GM12878 (cell line): ENCODE results near the gene TEAD4. TPM values are rescaled to one million over a fixed set of nuclear protein-coding genes. Genes with fewer than 3 reads are reported as not detected.

ENCODE experiments used
- ATAC-seq: fragments of 200-7000 bp; cut with Tn5 transposase; 3 replicates; pipeline ENCODE4 v1.9.1; 2020; ENCODE audit warnings: mild to moderate bottlenecking, moderate library complexity
- BruUV-seq: library from RNA; stranded (reverse); fragments of 400-500 nt; replicated peaks from 2 replicates; lab custom pipeline; 2021; lab: Mats Ljungman, UMichigan
- CTCF ChIA-PET: fragments of 300-600 bp; sonication (Branson Sonifier 250); formaldehyde crosslinking; extraction: SDS; loops from one replicate; lab custom pipeline; 2021; ENCODE audit warnings: inconsistent platforms; lab: Yijun Ruan, JAX
- POLR2A ChIA-PET: fragments of 350-600 bp; formaldehyde crosslinking; extraction: SDS; loops from one replicate; lab custom pipeline; 2021; ENCODE audit warnings: inconsistent platforms; lab: Charles Lee
- RAD21 ChIA-PET: fragments of 300-600 bp; sonication (Branson Sonifier 250); formaldehyde crosslinking; loops from one replicate; lab custom pipeline; 2023; ENCODE audit warnings: antibody characterized with exemption; ENCODE audit not compliant: unreplicated experiment; lab: Charles Lee
- SMC1A ChIA-PET: fragments of 300-600 bp; sonication (Branson Sonifier 250); formaldehyde crosslinking; loops from one replicate; lab custom pipeline; 2023; ENCODE audit not compliant: unreplicated experiment, uncharacterized antibody; lab: Charles Lee
- DNase-seq: peaks from one replicate; pipeline ENCODE4 v3.0.0-alpha.2; 2011; ENCODE audit warnings: low read depth, low spot score
- FAIRE-seq: peaks from 3 replicates; lab custom pipeline; 2011; peaks lifted over from hg19 to GRCh38; lab: Jason Lieb, UNC
- H2AFZ ChIP-seq: 2 replicates; pipeline ENCODE4 v1.6.0; 2011; ENCODE audit warnings: low read depth, low read length, control low read depth; ENCODE audit not compliant: control insufficient read depth
- H3K27ac ChIP-seq: 2 replicates; pipeline ENCODE4 v1.5.1; 2011; ENCODE audit warnings: control low read depth; ENCODE audit not compliant: control insufficient read depth, insufficient read depth
- H3K27me3 ChIP-seq, 2 experiments: replicated peaks in 1 of 2; 2 replicates each; pipeline versions ENCODE4 v1.6.0 to v1.6.1; 2011; ENCODE audit warnings: low read length in 1 of 2; ENCODE audit not compliant: control insufficient read depth in 2 of 2, insufficient read depth in 2 of 2
- H3K36me3 ChIP-seq, 2 experiments: 2 replicates each; pipeline ENCODE4 v1.5.1; 2011; ENCODE audit warnings: low read length in 1 of 2; ENCODE audit not compliant: control insufficient read depth in 2 of 2, insufficient read depth in 2 of 2
- H3K4me1 ChIP-seq: 2 replicates; pipeline ENCODE4 v1.6.1; 2011; ENCODE audit warnings: mild to moderate bottlenecking, low read length, moderate library complexity, mixed read lengths; ENCODE audit not compliant: control insufficient read depth, insufficient read depth
- H3K4me2 ChIP-seq: 2 replicates; pipeline ENCODE4 v1.6.0; 2011; ENCODE audit warnings: control low read depth; ENCODE audit not compliant: control insufficient read depth, insufficient read depth
- H3K4me3 ChIP-seq: fragments of 200-600 bp; sonication (generic); 2 replicates; pipeline ENCODE4 v1.5.1; 2016
- H3K79me2 ChIP-seq: 2 replicates; pipeline ENCODE4 v1.6.0; 2011; ENCODE audit warnings: low read length; ENCODE audit not compliant: control insufficient read depth, insufficient read depth
- H3K9ac ChIP-seq: 2 replicates; pipeline ENCODE4 v1.8.0; 2011; ENCODE audit warnings: low read length, control low read depth, mixed read lengths; ENCODE audit not compliant: control insufficient read depth, insufficient read depth
- H3K9me3 ChIP-seq: replicated peaks from 3 replicates; pipeline ENCODE4 v1.5.1; 2011; ENCODE audit warnings: mild to moderate bottlenecking, low read length; ENCODE audit not compliant: control insufficient read depth, insufficient read depth
- H4K20me1 ChIP-seq: 2 replicates; pipeline ENCODE4 v1.6.0; 2011; ENCODE audit not compliant: control insufficient read depth, insufficient read depth
- BCL11A ChIP-seq: IDR thresholded peaks from 2 replicates; pipeline ENCODE4 v1.6.1; 2011; ENCODE audit warnings: low read depth, low read length
- CBFB ChIP-seq: IDR thresholded peaks from 2 replicates; pipeline ENCODE4 v1.6.1; 2016; ENCODE audit warnings: antibody characterized with exemption, low read depth
- CHD4 ChIP-seq: fragments of 200-600 bp; sonication (generic); IDR thresholded peaks from 2 replicates; pipeline ENCODE4 v1.6.1; 2016; ENCODE audit warnings: mild to moderate bottlenecking
- EED ChIP-seq: sonication (generic); IDR thresholded peaks from 2 replicates; pipeline ENCODE4 v1.6.1; 2016; ENCODE audit warnings: antibody characterized with exemption, low read depth
- HSF1 ChIP-seq: fragments of 150-350 bp; IDR thresholded peaks from 2 replicates; pipeline ENCODE4 v1.6.1; 2014; ENCODE audit warnings: mild to moderate bottlenecking, low read depth, low read length
- LARP7 ChIP-seq: fragments of 450-650 bp; IDR thresholded peaks from 2 replicates; pipeline ENCODE4 v1.6.1; 2017; ENCODE audit warnings: mild to moderate bottlenecking
- NBN ChIP-seq: fragments of 450-650 bp; IDR thresholded peaks from 2 replicates; pipeline ENCODE4 v1.6.1; 2016
- SUPT20H ChIP-seq: IDR thresholded peaks from 2 replicates; pipeline ENCODE4 v1.6.1; 2011; ENCODE audit warnings: low read depth, mild to moderate bottlenecking, low read length, moderate library complexity, borderline replicate concordance; ENCODE audit not compliant: control insufficient read depth
- ZNF207 ChIP-seq: fragments of 450-650 bp; IDR thresholded peaks from 2 replicates; pipeline ENCODE4 v1.6.1; 2014; ENCODE audit warnings: antibody characterized with exemption, mild to moderate bottlenecking, borderline replicate concordance
- WGBS: methylation state at CpG from one replicate; pipeline ENCODE4 v1.1.6; 2016; ENCODE audit warnings: low lambda C conversion rate; ENCODE audit not compliant: insufficient replicate concordance, insufficient coverage; ENCODE audit errors: missing lambda C conversion rate; 5-methylcytosine and 5-hydroxymethylcytosine counted together
- in situ Hi-C: fragments of 300-500 bp; cut with MboI; formaldehyde crosslinking; loops from 9 replicates; pipeline ENCODE4 v1.14.3; 2018; ENCODE audit warnings: mixed read lengths
- intact Hi-C: fragments of 100-400 bp; cut with micrococcal nuclease; formaldehyde crosslinking; loops from one replicate; pipeline ENCODE4 v1.14.2; 2022; ENCODE audit not compliant: unreplicated experiment
- polyA plus RNA-seq, 11 experiments: library from polyadenylated mRNA; depleted of rRNA in 4 of 11; unstranded in 6 of 11; stranded (reverse) in 5 of 11; fragments of >200 nt; fragmentation: Nextera tagmentation in 4 of 11; fragmentation: Illumina TruSeq in 1 of 11; extraction: Ambion mirVana in 4 of 11; extraction: Trizol in 1 of 11; gene quantifications; 1 replicate in 1 of 11; 2 replicates in 10 of 11; pipeline versions ENCODE4 v1.2.1 to v1.2.3, GENCODE V29; 2011 to 2016; ENCODE audit warnings: inconsistent platforms in 2 of 11, missing spikeins in 2 of 11, low read depth in 1 of 11
- total RNA-seq, 4 experiments: library from RNA; depleted of rRNA in 3 of 4; stranded (reverse); fragments of >200 nt in 3 of 4; fragmentation: Illumina TruSeq in 1 of 4; extraction: Trizol in 1 of 4; gene quantifications; 2 replicates each; pipeline versions ENCODE4 v1.2.1 to v1.2.3, GENCODE V29; 2013 to 2021
- TF ChIP-seq, protein P1 (sequence below): fragments of 450-650 bp; formaldehyde crosslinking; IDR thresholded peaks from 2 replicates; pipeline ENCODE4 v1.4.0; 2020; ENCODE audit warnings: mild to moderate bottlenecking, moderate library complexity

TEAD4 gene
- total and polyA plus RNA-seq, 10 of the 15 experiments (the other 5 are each of a cell fraction or from before 2014, with no cell fraction given): 0.04 to 0.68 (median 0.31) TPM; not detected in 4

- 93% methylated on average over 3 of the region's 3 CpGs for WGBS
- no peaks in the 10 kb centered on the region for H4K20me1 ChIP-seq
- ChIA-PET RAD21 (no interaction called here), CTCF (interaction anchor here (0.9 kb wide), 1 partner anchor 27 kb away, joined by 3 read pairs; no protein-coding TSS in a partner anchor), SMC1A (interaction anchor here (0.9 kb wide), 1 partner anchor 17 kb away, joined by 6 read pairs; no protein-coding TSS in a partner anchor), POLR2A (interaction anchor here (0.5 kb wide), 1 partner anchor 43 kb away, joined by 5 read pairs; no protein-coding TSS in a partner anchor)
- no peak overlapping the region for H2AFZ ChIP-seq
- no peak for ATAC-seq
- intact Hi-C loops: no loop called here
- FAIRE-seq: no peak
- no peak overlapping the region for H3K4me3 ChIP-seq
- no peak overlapping the region for H3K4me2 ChIP-seq
- H3K27ac ChIP-seq: no peak overlapping the region
- H3K9me3 ChIP-seq: no peaks in the 10 kb centered on the region
- no peaks in the 10 kb centered on the region for H3K36me3 ChIP-seq
- no peaks in the 10 kb centered on the region; the same call in 1 of the 2 replicates for H3K4me1 ChIP-seq
- H3K79me2 ChIP-seq: no peaks in the 10 kb centered on the region
- no peak overlapping the region for H3K9ac ChIP-seq
- in situ Hi-C loops: no loop called here
- no peaks in the 10 kb centered on the region for H3K27me3 ChIP-seq
- no peak for TF ChIP-seq HSF1
- BruUV-seq: TSS peak; percentile 39
- no peak for DNase-seq
Measured at GRCh38 chr12:2912216-2912575, 47.0 kb upstream of the TEAD4 start.

GRCh38 chr12:2919249-2919648 is 39.9 kb upstream of the TEAD4 start:
- peaks cover 0 to under 1% of the 10 kb centered on the region in 2 experiments; a peak in 1 of 4 replicates for H3K36me3 ChIP-seq
- in situ Hi-C loops (no loop called here), intact Hi-C loops (no loop called here)
- H3K9me3 ChIP-seq: no peaks in the 10 kb centered on the region
- DNase-seq (no peak), FAIRE-seq (no peak), ATAC-seq (no peak)
- ChIA-PET SMC1A (no interaction called here), CTCF (no interaction called here), POLR2A (no interaction called here), RAD21 (no interaction called here)
- no peak overlapping the region for H3K27ac ChIP-seq
- BruUV-seq: no TSS peak
- H3K9ac ChIP-seq: no peak overlapping the region
- H3K27me3 ChIP-seq: no peaks in the 10 kb centered on the region
- H3K4me2 ChIP-seq: no peak overlapping the region
- no peaks in the 10 kb centered on the region for H3K79me2 ChIP-seq
- no peak overlapping the region for H2AFZ ChIP-seq
- H3K4me1 ChIP-seq: no peaks in the 10 kb centered on the region
- H4K20me1 ChIP-seq: no peaks in the 10 kb centered on the region
- 92% methylated on average over 2 of the region's 2 CpGs for whole genome bisulfite sequencing
- no peak overlapping the region for H3K4me3 ChIP-seq
- TF ChIP-seq EED: no peak
- no peak for TF ChIP-seq CBFB
- TF ChIP-seq, protein P1, sequence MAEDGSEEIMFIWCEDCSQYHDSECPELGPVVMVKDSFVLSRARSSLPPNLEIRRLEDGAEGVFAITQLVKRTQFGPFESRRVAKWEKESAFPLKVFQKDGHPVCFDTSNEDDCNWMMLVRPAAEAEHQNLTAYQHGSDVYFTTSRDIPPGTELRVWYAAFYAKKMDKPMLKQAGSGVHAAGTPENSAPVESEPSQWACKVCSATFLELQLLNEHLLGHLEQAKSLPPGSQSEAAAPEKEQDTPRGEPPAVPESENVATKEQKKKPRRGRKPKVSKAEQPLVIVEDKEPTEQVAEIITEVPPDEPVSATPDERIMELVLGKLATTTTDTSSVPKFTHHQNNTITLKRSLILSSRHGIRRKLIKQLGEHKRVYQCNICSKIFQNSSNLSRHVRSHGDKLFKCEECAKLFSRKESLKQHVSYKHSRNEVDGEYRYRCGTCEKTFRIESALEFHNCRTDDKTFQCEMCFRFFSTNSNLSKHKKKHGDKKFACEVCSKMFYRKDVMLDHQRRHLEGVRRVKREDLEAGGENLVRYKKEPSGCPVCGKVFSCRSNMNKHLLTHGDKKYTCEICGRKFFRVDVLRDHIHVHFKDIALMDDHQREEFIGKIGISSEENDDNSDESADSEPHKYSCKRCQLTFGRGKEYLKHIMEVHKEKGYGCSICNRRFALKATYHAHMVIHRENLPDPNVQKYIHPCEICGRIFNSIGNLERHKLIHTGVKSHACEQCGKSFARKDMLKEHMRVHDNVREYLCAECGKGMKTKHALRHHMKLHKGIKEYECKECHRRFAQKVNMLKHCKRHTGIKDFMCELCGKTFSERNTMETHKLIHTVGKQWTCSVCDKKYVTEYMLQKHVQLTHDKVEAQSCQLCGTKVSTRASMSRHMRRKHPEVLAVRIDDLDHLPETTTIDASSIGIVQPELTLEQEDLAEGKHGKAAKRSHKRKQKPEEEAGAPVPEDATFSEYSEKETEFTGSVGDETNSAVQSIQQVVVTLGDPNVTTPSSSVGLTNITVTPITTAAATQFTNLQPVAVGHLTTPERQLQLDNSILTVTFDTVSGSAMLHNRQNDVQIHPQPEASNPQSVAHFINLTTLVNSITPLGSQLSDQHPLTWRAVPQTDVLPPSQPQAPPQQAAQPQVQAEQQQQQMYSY (CRISPR knock-in tag): no peak
- no peak for TF ChIP-seq LARP7
- no peak for TF ChIP-seq CHD4
- no peak for TF ChIP-seq SUPT20H
- TF ChIP-seq ZNF207: no peak
- TF ChIP-seq BCL11A: no peak
- no peak for TF ChIP-seq NBN
